Mucosa of descending colon (tissue), 3 donors: ENCODE results near the gene PCDHGB1. TPM values are rescaled to one million over a fixed set of nuclear protein-coding genes. Genes with fewer than 3 reads are reported as not detected.

Experiments
- ATAC-seq: fragments of 200-7000 bp; cut with Tn5 transposase; one replicate; pipeline ENCODE4 v1.9.1; 2020; ENCODE audit warnings: mild to moderate bottlenecking, moderate library complexity
- DNase-seq, 3 donors: peaks; one replicate each; pipeline ENCODE4 v3.0.0-alpha.2; 2020
- H3K36me3 ChIP-seq: fragments of 200-600 bp; one replicate; pipeline ENCODE4 v1.8.0; 2021; ENCODE audit warnings: low read depth, mild to moderate bottlenecking
- H3K4me1 ChIP-seq: fragments of 200-600 bp; one replicate; pipeline ENCODE4 v1.8.0; 2021; ENCODE audit warnings: low read depth, mild to moderate bottlenecking
- H3K4me3 ChIP-seq: fragments of 200-600 bp; one replicate; pipeline ENCODE4 v1.8.0; 2021; ENCODE audit warnings: mild to moderate bottlenecking
- H3K9me3 ChIP-seq: fragments of 200-600 bp; one replicate; pipeline ENCODE4 v1.8.0; 2021; ENCODE audit warnings: mild to moderate bottlenecking
- CTCF ChIP-seq: fragments of 200-600 bp; IDR thresholded peaks from one replicate; pipeline ENCODE4 v1.8.0; 2022; ENCODE audit warnings: antibody characterized with exemption, mild to moderate bottlenecking
- intact Hi-C, 2 donors: fragments of 100-400 bp; cut with DNase I in 1 of 2; cut with micrococcal nuclease in 1 of 2; formaldehyde crosslinking; loops; one replicate each; pipeline versions ENCODE4 v1.11.0 to v1.11.1; 2022; cut with DNase I, micrococcal nuclease
- total RNA-seq, 3 donors: library from RNA; stranded (reverse); fragmentation: NEBNext Ultra II Directional in 2 of 3; extraction: Animal tissue kit (Norgen Biotek cat#: 25700) in 2 of 3; gene quantifications; one replicate each; pipeline versions ENCODE4 v1.2.1 to v1.2.4, GENCODE V29; 2021 to 2023
- donor health status: DM: no; HTN: no; CAD: no; lungs with moderate emphysema.
- donor health status: DM: no; HTN: no; CAD: no.
- donor health status: DM: no; HTN: yes; CAD: no.

Gene PCDHGB1
- total RNA-seq, 3 donors from 2014 or later = 1.0 to 4.1 (median 1.2) TPM

GRCh38 chr5:141356133-141356532 lies 6.2 kb downstream of the PCDHGB1 start:
- intact Hi-C loops = no loop called here
- no peak for DNase-seq
- ATAC-seq = no peak
- H3K4me1 ChIP-seq = no peaks in the 10 kb centered on the region
- no peaks in the 10 kb centered on the region for H3K36me3 ChIP-seq
- peaks cover 47% of the 10 kb centered on the region for H3K9me3 ChIP-seq
- no peak for TF ChIP-seq CTCF
- no peak overlapping the region for H3K4me3 ChIP-seq

GRCh38 chr5:141356950-141357349 lies 7.1 kb downstream of the PCDHGB1 start:
- intact Hi-C loops = no loop called here

GRCh38 chr5:141359790-141360426 lies 10.0 kb downstream of the PCDHGB1 start, which contains the start of gene PCDHGB2:
PCDHGB2 (plus strand) TSS chr5:141359994; CDS start chr5:141360136, 142 bp downstream.
- intact Hi-C loops = no loop called here
- no peak for TF ChIP-seq CTCF
- ATAC-seq (peak; percentile 33), DNase-seq (no peak)
- Histone ChIP-seq H3K4me3 (no peak within 1 kb of the TSS), H3K4me1 (no peaks in the 10 kb centered on the region), H3K9me3 (peaks cover 56% of the 10 kb centered on the region), H3K36me3 (no peaks in the 10 kb centered on the region)

More at GRCh38 chr5:141356950-141357349, 7.1 kb downstream of the PCDHGB1 start:
- TF ChIP-seq CTCF = no peak
- peaks cover 47% of the 10 kb centered on the region for H3K9me3 ChIP-seq
- no peaks in the 10 kb centered on the region for H3K36me3 ChIP-seq
- DNase-seq (no peak), ATAC-seq (no peak)
- H3K4me3 ChIP-seq = no peak overlapping the region
- H3K4me1 ChIP-seq = no peaks in the 10 kb centered on the region

- Histone ChIP-seq H3K9me3 (peaks cover 56% of the 10 kb centered on the region), H3K4me3 (no peak overlapping the region), H3K36me3 (no peaks in the 10 kb centered on the region), H3K4me1 (no peaks in the 10 kb centered on the region)
- no peak for DNase-seq
- intact Hi-C loops = no loop called here
- ATAC-seq = no peak
- no peak for TF ChIP-seq CTCF
Observed at GRCh38 chr5:141360685-141361084, 10.8 kb downstream of the PCDHGB1 start.

GRCh38 chr5:141362719-141363118 lies 12.8 kb downstream of the PCDHGB1 start:
- TF ChIP-seq CTCF = no peak
- Histone ChIP-seq H3K4me3 (no peak overlapping the region), H3K9me3 (peaks cover 68% of the 10 kb centered on the region), H3K36me3 (no peaks in the 10 kb centered on the region), H3K4me1 (no peaks in the 10 kb centered on the region)
- no peak for ATAC-seq
- intact Hi-C loops = no loop called here
- DNase-seq = no peak
